ENCODE measurements around the gene TMTC1.
"Not testable (repeated sequence)": the region's sequence is repeated elsewhere in the genome, so short reads cannot be mapped to it uniquely, and the experiment has no call there.

Gene TMTC1

GRCh38 chr12:29783773-29784666 lies at the start of gene TMTC1:
Gene TMTC1 (minus strand): TSS chr12:29783942. CDS start chr12:29783751, 191 bp downstream.
- DNase-seq, result peak; percentile 65

DNA sequence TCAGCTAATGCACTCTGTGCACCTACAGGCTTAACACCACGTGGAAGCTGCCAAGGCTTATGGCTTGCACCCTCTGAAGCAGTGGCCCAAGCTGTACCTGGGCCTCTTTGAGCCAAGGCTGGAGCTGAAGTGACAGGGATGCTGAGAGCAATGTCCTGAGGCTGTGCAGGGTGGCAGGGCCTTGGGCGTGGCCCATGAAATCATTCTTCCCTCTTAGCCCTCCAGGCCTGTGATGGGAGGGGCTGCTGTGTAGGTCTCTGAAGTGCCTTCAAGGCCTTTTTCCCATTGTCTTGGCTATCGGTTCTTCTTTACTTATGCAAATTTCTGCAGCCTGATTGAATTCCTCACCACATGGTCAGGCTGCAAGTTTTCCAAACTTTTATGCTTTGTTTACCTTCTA lies 47.4 kb upstream of the TMTC1 start:
- no peak for DNase-seq

DNA sequence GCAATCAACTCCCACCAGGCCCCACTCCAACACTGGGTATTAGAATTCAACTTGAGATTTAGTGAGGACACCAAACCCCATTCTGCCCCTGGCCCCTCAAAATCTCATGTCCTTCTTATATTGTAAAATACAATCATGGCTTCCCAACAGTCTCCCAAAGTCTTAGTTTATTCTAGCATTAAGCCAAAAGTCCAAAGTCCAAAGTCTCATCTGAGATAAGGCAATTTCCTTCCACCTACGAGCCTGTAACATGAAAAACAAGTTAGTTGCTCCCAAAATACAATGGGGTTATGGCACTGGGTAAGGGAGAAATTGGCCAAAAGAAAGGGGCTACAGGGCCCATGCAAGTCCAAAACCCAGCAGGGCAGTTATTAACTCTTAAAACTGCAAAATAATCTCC lies 46.6 kb upstream of the TMTC1 start:
- no peak for DNase-seq

- no peak for DNase-seq
Observed at GRCh38 chr12:29818916-29819623, 35.3 kb upstream of the TMTC1 start.

GRCh38 chr12:29816874-29817725 lies 33.4 kb upstream of the TMTC1 start:
- DNase-seq, result no peak

- DNase-seq, result not testable (repeated sequence)
Observed at GRCh38 chr12:29809616-29810361, 26.0 kb upstream of the TMTC1 start.

DNA sequence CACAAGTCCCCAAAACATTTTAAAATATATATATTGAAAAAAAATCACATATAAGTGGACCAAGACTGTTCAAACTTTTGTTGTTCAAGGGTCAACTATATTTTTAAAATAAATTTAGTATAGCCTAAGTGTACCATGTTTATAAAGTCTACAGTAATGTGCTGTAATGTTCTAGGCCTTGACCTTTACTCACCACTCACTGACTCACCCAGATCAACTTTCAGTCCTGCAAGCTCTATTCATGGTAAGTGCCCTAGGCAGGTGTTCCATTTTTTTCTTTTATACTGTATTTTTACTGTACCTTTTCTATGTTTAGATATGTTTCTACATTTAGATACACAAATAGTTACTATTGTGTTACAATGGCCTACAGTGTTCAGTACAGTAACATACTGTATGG lies 23.4 kb upstream of the TMTC1 start:
- peak; percentile 73 for DNase-seq

DNA sequence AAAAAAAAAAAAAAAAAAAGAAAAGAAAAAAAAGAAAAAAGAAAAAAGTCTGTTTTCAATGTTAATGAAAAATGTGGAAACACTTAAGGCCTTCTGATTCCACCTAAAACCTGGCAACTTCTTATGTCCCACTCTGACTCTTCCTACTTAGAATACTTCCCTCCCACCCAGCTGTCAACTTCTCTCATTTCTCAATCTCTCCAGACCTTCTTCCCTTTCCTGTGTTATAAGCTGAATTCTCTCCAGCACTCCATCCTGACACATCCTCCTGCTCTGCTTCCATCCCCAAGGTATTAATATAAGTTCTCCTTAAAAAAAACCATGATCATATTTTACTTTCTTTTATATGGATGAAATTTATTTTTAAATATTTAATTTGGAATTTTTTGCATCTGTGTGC lies 20.3 kb upstream of the TMTC1 start:
- no peak for DNase-seq

DNA sequence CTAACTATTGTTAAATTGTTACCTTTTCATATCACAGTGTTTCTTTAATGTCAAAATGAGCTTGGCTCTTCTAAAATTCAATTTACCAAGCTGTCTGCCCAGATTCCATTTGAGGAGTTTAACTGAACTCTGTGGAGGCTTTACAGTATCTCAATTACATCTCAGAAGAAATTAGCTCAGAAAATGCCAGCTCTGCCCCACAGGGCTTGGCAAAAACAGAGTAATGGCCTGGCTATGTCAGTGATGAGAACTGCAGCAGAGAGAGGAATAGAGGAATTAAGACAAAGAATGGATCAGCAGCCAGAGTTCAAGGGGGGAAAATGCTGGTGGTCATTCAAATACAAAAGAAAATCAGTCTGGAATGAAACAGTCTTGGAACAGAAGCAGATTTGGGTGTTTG lies 15.8 kb upstream of the TMTC1 start:
- DNase-seq, result no peak

DNA sequence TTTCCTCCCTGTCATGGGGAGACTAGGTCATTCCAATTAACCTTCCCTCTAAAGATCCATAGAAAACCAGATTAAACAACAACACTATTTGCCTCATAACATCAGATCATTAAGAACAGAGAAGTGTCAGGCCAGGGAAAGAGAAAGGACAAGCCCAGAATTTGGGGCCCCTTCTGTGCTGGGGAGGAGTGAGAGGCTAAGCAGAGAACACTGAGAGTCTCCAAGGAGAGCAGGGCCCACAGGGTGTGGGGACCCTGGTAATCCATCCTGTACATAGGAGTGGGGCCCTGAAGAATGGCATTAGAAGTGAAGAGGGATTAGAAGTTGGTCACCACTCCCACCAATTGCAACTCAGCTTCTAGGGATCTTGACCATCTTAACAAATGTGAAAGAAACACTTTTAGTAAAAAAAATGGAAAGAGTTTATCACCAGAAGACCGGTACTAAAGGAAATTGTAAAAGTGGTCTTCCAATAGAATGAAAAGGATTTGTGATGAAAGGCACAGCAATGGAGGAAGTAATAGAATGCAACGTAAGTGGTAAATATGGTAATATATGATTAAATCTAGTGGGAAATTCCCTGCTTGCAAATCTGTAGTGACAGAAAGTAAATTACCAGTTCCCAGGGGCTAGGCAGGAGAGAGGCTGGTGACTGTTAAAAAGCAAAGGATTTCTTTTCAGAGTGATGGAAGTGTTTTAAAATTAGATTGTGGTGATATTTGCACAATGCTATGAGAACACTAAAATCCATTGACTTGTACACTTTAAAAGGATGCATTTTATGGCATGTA lies 14.0 kb upstream of the TMTC1 start:
- DNase-seq, result no peak

DNA sequence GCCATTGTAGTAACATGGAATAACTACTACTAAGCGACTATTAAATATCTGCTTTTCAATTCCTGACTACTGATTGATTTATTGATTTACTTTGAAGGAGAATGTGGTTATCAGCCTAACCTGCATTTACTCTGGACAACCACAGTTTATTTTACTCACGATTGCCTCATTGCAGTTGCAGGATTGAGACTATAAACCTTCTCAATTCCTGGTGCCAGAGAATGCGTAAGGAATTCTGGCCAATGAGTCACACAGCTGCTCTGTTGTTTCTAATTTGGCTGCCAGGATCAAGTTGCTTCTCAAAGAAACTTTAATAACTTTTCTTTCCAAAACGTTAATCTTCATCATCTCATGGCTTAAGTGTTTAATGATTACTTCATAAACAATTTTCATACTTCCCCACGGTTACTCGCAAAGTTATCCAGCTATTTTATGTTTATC lies 13.1 kb upstream of the TMTC1 start:
- DNase-seq, result peak; percentile 94

DNA sequence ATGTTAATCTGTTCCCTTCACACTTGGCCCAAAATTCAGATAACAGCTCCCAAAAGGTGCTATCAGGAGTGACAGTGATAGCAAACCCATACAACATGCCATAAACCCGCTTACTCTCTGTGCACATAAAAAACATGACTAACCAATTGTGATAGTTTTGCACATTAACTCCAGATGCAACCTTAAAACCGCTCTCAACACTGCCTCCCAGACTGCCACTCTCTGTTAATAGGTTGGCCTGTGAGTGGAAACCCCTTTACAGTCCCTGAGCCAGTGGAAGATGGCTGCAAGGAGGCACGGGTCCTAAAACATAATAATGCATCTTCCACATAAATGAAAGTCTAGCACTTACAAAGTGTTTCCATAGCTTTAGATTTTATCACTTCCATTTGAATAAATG lies 12.0 kb upstream of the TMTC1 start:
- DNase-seq, result no peak

DNA sequence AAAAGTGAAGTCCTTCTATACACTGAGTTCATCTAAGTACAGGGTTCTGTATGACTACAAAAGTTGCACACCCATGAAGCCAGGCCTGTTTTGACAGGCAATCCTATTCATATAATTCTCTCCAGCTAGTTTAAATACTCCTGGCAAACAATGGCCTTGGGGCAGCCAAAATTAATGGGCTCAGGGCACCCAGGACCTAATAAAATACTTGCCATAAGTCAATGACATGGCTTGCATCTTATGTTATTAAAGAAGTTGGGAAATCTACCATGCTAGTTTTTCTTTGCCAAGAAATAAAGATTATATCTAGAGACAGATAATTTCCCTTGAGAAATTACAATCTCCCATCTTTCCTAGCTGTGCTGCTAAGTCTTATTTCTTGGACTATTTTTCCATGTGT lies 11.1 kb upstream of the TMTC1 start:
- DNase-seq, result no peak

DNA sequence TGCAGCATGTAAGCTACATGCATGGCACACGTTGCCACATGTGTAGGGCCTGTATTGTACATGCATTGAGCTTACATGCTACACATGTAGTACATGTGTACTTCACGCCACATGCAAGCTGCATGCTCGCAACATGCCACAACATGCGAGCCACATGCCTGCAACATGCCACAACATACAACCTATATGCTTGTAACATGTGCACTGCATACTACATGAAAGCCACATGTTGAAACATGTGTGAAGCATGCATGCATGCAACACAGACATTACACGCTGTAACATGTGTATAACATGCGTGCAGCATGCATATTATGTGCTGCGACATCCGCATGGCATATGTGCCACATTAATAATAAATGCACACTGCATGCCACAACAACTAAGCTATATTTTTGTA lies 9.1 kb upstream of the TMTC1 start:
- DNase-seq, result no peak

DNA sequence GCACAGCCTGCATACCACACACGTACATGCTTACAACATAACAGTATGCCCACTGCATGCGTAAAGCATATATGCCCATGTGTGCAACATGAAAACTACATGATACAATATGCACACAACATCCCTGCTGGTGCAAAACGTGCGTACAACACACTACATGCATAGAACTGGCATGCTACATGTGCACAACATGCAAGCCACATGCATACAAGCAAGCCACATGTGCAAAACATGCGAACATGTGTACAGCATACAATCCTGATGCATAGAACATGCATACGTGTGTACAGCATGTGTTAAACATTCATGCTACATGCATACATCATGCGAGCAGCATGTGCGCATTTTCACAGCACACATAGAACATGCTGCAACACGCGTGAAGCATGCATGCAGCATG lies 8.4 kb upstream of the TMTC1 start:
- no peak for DNase-seq

- peak; percentile 29 for DNase-seq
Observed at GRCh38 chr12:29782871-29783772, 620 bp downstream of the TMTC1 start.

DNA sequence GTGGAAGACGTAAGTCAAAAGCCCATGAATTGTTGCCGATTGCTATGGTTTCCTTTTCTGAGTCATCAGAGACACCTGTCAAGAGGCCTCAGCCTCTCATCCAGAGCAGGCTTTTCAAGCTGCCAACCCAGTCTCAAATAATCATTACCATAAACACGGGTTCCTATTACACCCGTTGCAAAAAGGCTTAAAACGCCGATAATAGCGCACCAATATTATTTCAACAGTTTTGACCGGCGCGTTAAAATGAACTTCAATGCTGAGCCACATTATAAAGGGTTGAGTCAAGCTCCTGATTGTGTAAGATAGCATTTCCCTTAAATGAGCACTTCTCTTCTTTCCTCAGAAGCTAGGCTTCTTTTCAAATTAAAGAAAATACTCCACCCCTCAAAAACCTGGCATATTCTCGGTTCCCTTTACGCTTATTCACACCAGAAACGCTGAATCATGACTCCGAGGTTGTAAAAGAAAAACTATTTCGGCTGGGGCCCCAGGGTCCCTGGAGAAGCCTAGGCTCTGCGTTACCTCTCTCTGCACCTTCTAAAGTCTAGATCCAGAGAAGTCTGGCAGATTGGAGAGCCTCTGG lies 1.4 kb downstream of the TMTC1 start:
- peak; percentile 89 for DNase-seq

- no peak for DNase-seq
Observed at GRCh38 chr12:29781705-29782266, 2.0 kb downstream of the TMTC1 start.

DNA sequence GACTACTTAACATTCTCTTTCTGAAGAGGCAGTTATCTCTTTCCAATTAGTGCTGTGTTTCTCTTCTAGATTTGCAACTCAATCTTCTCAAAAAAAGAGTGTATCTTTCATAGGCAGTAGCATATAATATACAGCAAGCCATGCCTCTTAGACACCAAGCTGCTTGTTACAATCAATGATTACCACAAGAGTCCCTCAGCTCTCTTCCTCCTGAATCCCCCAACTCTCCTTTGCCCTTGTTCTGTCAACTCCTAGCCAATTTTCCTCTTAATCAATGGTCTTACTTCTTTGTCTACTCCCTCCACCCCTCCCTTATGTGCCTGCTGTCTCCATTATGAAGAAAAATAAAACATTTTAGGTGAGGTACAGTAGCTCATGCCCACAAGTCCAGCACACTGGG lies 2.6 kb downstream of the TMTC1 start:
- no peak for DNase-seq

- no peak for DNase-seq
Observed at GRCh38 chr12:29780084-29780483, 3.7 kb downstream of the TMTC1 start.
